ENCODE data around the gene BSN.
"Not testable (repeated sequence)": the region's sequence is repeated elsewhere in the genome, so short reads cannot be mapped to it uniquely, and the experiment has no call there.

BSN gene

DNA sequence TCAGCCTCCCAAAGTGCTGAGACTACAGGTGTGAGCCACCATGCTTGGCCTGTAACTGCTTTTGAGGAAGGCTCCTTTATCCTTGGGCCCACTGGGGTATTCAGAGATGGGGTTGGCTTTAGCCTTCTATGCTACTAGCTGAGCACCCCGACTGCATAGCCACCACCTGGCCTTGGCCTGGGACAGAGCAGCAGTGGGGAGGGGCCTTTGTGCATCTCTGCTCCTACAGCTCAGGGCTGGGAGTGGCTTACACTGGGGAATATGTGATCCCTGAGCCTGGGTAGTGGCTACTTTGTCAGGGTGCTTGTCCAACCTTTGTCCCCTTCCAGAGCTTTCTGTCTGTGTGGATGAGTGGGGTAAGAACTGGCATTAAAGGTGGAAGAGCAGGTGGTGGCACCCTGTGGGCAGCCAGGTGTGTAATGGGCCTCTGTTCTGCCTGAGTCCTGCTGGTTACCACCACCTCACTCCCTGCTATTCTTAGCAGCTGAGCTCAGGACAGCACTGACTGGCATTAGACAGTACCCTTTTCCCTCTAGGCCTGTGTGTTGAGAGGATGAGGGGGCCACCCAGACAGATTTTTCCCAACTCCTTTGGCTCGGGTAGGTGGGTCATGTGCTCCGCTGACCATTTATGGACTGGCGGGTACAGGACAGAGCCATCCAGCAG is 141.2 kb downstream of the BSN start:
- H3K36me3 ChIP-seq (ENCODE audit: control insufficient read depth in 2 of 2, insufficient read depth in 2 of 2, low read length in 2 of 2); H3K27ac ChIP-seq (ENCODE audit: low read length); H3K27me3 ChIP-seq (ENCODE audit: control insufficient read depth in 1 of 2, insufficient read depth in 2 of 2, low read length in 2 of 2); H3K9me3 ChIP-seq (ENCODE audit: control insufficient read depth in 2 of 2, low read length in 2 of 2); H3K4me3 ChIP-seq (ENCODE audit: low read length in 2 of 2); H3K4me1 ChIP-seq (ENCODE audit: control insufficient read depth, insufficient read depth, low read length); H3K9ac ChIP-seq (ENCODE audit: low read length in 2 of 2): not testable (repeated sequence)

DNA sequence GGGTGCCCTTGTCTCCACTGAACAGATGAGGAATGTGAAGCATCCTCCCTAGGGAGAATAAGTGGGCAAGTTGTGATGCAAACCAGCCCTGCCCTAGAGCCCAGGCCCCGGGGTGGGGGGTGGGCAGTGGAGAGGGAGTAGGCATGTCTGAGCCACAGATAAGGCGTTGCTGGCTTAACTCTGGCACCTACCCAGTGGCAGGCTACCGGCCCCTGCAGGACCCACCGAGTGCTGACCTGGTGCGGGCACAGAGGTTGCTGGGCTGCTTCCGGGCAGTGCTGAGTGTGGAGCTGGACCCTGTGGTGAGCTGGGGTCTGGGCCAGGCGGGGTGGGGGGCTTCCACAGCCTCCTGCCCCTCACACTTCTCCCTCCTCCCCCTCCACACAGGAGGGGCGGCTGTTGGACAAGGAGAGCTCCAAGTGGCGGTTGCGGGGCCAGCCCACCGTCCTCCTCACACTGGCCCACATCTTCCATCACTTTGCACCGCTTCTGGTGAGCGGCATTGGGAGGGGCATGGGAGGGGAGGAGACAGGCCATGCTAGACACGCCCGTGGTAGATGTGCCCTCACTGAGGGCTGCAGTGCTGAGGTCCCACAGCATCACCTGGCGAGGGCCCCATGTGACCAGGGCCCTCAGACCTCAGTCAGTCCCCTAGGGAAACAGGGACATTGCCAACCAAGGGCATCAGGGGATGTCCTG is 145.2 kb downstream of the BSN start:
- H3K36me3 ChIP-seq (ENCODE audit: control insufficient read depth in 2 of 2, insufficient read depth in 2 of 2, low read length in 2 of 2), result peaks cover 8 to 18% of the 10 kb centered on the region in 2 donors
- H3K27ac ChIP-seq (ENCODE audit: low read length), result no peak overlapping the region
- H3K27me3 ChIP-seq (ENCODE audit: control insufficient read depth in 1 of 2, insufficient read depth in 2 of 2, low read length in 2 of 2), result no peaks in the 10 kb centered on the region
- no peaks in the 10 kb centered on the region for H3K4me1 ChIP-seq (ENCODE audit: control insufficient read depth, insufficient read depth, low read length)
- H3K9me3 ChIP-seq (ENCODE audit: control insufficient read depth in 2 of 2, low read length in 2 of 2), result no peaks in the 10 kb centered on the region
- H3K4me3 ChIP-seq (ENCODE audit: low read length in 2 of 2), result no peak overlapping the region
- no peak overlapping the region for H3K9ac ChIP-seq (ENCODE audit: low read length in 2 of 2)

DNA sequence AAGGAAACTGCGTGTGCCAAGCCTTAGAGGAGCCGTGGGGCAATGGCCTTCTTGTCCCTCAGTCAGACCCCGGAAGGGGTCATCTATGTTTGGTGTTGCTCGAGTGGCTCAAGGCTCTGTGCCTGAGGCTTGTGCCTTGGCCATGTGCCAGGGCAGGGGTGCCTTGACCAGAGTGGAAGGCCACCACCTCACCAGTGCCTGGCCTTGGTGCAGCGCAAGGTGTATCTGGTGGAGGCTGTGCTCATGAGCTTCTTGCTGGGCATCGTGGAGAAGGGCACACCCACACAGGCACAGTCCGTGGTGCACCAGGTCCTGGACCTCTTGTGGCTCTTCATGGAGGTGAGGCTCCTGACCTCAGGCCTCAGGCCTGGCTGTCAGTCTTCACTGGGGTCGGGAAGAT is 145.7 kb downstream of the BSN start:
- Histone ChIP-seq H3K9ac (ENCODE audit: low read length in 2 of 2) (no peak overlapping the region), H3K27me3 (ENCODE audit: control insufficient read depth in 1 of 2, insufficient read depth in 2 of 2, low read length in 2 of 2) (no peaks in the 10 kb centered on the region), H3K36me3 (ENCODE audit: control insufficient read depth in 2 of 2, insufficient read depth in 2 of 2, low read length in 2 of 2) (peaks cover 8 to 18% of the 10 kb centered on the region in 2 donors), H3K27ac (ENCODE audit: low read length) (no peak overlapping the region), H3K4me1 (ENCODE audit: control insufficient read depth, insufficient read depth, low read length) (no peaks in the 10 kb centered on the region), H3K9me3 (ENCODE audit: control insufficient read depth in 2 of 2, low read length in 2 of 2) (no peaks in the 10 kb centered on the region), H3K4me3 (ENCODE audit: low read length in 2 of 2) (no peak overlapping the region)

DNA sequence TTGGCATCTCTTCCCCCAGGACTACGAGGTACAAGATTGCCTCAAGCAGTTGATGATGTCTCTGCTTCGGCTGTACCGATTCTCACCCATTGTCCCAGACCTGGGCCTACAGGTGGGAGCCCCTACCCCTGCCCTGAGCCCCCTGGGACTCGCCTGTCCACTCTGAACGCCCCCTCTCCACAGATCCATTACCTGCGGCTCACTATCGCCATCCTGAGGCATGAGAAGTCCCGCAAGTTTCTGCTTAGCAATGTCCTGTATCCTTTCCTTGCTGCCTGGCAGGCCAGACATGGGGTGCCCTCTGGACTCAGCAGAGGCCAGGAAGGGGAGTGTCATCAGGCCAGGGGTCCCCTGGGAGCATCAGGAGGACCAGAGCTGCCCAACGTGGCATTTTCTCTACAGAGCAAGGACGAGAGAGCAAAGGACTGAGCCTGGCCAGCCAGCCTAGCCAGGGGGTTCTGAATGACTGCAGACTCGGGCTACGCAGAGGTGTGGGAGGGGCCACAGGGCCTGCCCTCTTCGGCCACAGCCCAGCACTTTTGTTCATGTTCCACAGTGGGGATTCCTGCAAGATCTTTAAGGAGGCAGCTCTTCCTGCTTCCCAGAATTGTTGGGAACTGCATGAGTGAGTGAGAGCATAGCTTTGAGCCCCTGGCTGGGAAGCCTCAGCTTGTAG is 146.3 kb downstream of the BSN start:
- H3K4me3 ChIP-seq (ENCODE audit: low read length in 2 of 2), result no peak overlapping the region
- H3K4me1 ChIP-seq (ENCODE audit: control insufficient read depth, insufficient read depth, low read length), result no peaks in the 10 kb centered on the region
- H3K9me3 ChIP-seq (ENCODE audit: control insufficient read depth in 2 of 2, low read length in 2 of 2), result no peaks in the 10 kb centered on the region
- H3K27me3 ChIP-seq (ENCODE audit: control insufficient read depth in 1 of 2, insufficient read depth in 2 of 2, low read length in 2 of 2), result no peaks in the 10 kb centered on the region
- no peak overlapping the region for H3K9ac ChIP-seq (ENCODE audit: low read length in 2 of 2)
- H3K27ac ChIP-seq (ENCODE audit: low read length), result no peak overlapping the region
- peaks cover 8 to 19% of the 10 kb centered on the region in 2 donors for H3K36me3 ChIP-seq (ENCODE audit: control insufficient read depth in 2 of 2, insufficient read depth in 2 of 2, low read length in 2 of 2)

DNA sequence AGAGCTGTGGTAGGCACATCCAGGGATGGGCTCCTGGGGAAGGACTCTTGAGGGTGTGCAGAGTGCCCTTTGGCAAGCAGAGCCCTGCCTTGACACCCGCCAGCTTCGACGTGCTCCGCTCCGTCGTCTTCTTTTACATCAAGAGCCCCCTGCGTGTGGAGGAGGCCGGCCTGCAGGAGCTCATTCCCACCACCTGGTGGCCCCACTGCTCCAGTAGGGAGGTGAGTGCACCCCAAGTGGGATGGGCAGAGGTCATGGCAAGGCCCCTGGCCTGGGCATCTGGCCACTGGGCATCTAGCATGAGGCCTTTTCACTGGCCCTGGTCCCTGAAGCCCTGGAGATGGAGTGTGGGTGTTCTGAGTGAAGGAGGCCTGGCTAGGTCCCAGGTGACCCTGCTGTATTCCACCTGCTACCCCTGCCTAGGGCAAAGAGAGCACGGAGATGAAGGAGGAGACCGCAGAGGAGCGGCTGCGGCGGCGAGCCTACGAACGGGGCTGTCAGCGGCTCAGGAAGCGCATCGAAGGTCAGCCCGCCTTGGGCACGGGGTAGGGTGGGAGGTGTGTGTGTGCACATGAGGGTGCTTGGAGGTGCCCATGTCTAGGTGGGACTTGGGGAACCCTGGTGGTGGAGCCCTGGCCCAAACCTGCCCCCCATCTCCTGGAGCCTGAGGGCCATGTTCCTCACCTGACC is 147.3 kb downstream of the BSN start:
- H3K36me3 ChIP-seq (ENCODE audit: control insufficient read depth in 2 of 2, insufficient read depth in 2 of 2, low read length in 2 of 2), result peaks cover 8 to 22% of the 10 kb centered on the region in 2 donors

DNA sequence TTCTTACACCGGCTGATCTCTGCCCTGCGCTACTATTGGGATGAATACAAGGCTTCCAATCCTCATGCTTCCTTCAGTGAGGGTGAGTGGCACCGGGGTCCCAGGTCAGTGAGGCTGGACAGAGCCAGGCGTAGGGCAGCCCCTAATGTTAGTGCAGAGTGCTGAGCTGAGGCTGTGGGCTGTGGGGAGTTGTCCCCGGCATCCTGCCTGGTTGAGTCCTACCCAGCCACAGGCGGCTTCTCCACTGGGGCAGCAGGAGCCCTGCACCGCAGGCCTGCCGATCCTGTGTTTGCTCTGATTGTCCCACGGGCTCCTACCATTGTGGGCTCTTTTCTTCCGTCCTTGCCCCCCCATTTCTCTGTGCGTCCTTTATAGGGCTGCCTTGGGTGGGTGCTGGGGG is 148.4 kb downstream of the BSN start:
- Histone ChIP-seq H3K36me3 (ENCODE audit: control insufficient read depth in 2 of 2, insufficient read depth in 2 of 2, low read length in 2 of 2) (peaks cover 5 to 24% of the 10 kb centered on the region in 2 donors), H3K9me3 (ENCODE audit: control insufficient read depth in 2 of 2, low read length in 2 of 2) (no peaks in the 10 kb centered on the region), H3K27ac (ENCODE audit: low read length) (no peak overlapping the region), H3K4me1 (ENCODE audit: control insufficient read depth, insufficient read depth, low read length) (no peaks in the 10 kb centered on the region), H3K4me3 (ENCODE audit: low read length in 2 of 2) (no peak overlapping the region), H3K9ac (ENCODE audit: low read length in 2 of 2) (no peak overlapping the region), H3K27me3 (ENCODE audit: control insufficient read depth in 1 of 2, insufficient read depth in 2 of 2, low read length in 2 of 2) (no peaks in the 10 kb centered on the region)

More for the DNA sequence above, 147.3 kb downstream of the BSN start:
- H3K27me3 ChIP-seq (ENCODE audit: control insufficient read depth in 1 of 2, insufficient read depth in 2 of 2, low read length in 2 of 2), result no peaks in the 10 kb centered on the region
- no peaks in the 10 kb centered on the region for H3K9me3 ChIP-seq (ENCODE audit: control insufficient read depth in 2 of 2, low read length in 2 of 2)
- no peak overlapping the region for H3K4me3 ChIP-seq (ENCODE audit: low read length in 2 of 2)
- H3K4me1 ChIP-seq (ENCODE audit: control insufficient read depth, insufficient read depth, low read length), result no peaks in the 10 kb centered on the region
- H3K27ac ChIP-seq (ENCODE audit: low read length), result no peak overlapping the region
- H3K9ac ChIP-seq (ENCODE audit: low read length in 2 of 2), result no peak overlapping the region

DNA sequence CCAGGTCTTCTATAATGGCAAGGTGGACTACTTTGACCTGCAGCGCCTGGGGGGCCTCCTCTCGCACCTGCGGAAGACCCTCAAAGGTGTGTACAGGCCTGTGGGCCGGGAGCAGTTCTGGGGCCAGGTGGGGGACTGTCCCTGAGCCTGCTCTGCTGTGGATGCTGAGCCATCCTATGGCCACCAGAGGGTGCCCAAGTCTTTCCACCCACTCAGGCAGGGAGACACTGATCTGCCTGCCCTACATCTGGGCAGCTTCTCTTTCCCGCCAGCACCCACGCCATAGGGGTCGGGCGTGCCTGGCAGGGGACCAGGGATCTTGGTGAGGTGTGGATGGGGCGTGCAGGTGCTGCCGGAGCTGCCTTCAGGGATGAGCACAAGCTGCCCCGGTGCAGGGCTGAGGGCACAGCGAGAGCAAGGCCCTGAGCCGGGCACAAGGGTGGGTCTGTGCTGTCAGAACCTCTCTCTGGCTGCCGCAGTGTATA is 149.2 kb downstream of the BSN start:
- Histone ChIP-seq H3K9ac (ENCODE audit: low read length in 2 of 2) (no peak overlapping the region), H3K27ac (ENCODE audit: low read length) (no peak overlapping the region), H3K36me3 (ENCODE audit: control insufficient read depth in 2 of 2, insufficient read depth in 2 of 2, low read length in 2 of 2) (peaks cover 7 to 18% of the 10 kb centered on the region in 2 donors), H3K27me3 (ENCODE audit: control insufficient read depth in 1 of 2, insufficient read depth in 2 of 2, low read length in 2 of 2) (no peaks in the 10 kb centered on the region), H3K4me1 (ENCODE audit: control insufficient read depth, insufficient read depth, low read length) (no peaks in the 10 kb centered on the region), H3K9me3 (ENCODE audit: control insufficient read depth in 2 of 2, low read length in 2 of 2) (no peaks in the 10 kb centered on the region), H3K4me3 (ENCODE audit: low read length in 2 of 2) (no peak overlapping the region)

DNA sequence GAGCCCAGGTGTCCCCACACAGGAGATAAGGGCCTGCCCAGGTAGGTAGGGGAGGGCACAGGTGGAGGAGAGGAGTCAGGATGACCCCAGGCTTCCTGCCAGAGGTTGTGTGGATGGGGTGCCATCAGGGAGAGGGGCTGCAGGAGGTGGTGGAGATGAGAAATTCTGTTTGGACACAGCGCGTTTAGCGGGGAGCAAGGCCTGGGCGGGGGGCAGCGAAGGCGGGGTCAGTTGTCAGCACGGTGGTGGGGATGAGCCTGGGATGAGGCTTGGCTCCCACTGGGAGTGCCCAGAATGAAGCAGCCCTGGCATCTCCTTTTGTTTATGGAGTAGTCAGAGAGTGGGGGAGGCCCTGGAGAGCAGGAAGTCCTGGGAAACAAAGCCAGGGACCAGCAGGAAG is 149.7 kb downstream of the BSN start:
- Histone ChIP-seq H3K4me1 (ENCODE audit: control insufficient read depth, insufficient read depth, low read length) (no peaks in the 10 kb centered on the region), H3K9ac (ENCODE audit: low read length in 2 of 2) (no peak overlapping the region), H3K4me3 (ENCODE audit: low read length in 2 of 2) (no peak overlapping the region), H3K27me3 (ENCODE audit: control insufficient read depth in 1 of 2, insufficient read depth in 2 of 2, low read length in 2 of 2) (no peaks in the 10 kb centered on the region), H3K9me3 (ENCODE audit: control insufficient read depth in 2 of 2, low read length in 2 of 2) (no peaks in the 10 kb centered on the region), H3K36me3 (ENCODE audit: control insufficient read depth in 2 of 2, insufficient read depth in 2 of 2, low read length in 2 of 2) (peaks cover 7 to 18% of the 10 kb centered on the region in 2 donors), H3K27ac (ENCODE audit: low read length) (no peak overlapping the region)

DNA sequence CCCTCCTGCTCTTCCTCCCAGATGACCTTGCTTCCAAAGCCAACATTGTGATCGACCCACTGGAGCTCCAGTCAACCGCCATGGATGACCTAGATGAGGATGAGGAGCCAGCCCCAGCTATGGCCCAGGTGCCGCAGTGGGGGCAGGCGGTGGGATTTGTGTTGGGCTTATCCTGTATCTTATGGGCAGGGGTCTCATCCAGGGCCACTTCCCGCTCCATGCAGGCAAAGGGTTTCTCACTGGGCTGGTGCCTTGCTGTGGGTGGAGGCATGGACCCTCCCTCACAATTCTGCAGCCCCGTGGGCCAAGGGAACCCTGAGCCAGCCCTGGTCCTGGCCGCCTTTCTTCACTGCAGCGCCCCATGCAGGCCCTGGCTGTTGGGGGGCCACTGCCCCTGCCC is 150.4 kb downstream of the BSN start:
- Histone ChIP-seq H3K9me3 (ENCODE audit: control insufficient read depth in 2 of 2, low read length in 2 of 2) (no peaks in the 10 kb centered on the region), H3K27ac (ENCODE audit: low read length) (no peak overlapping the region), H3K9ac (ENCODE audit: low read length in 2 of 2) (no peak overlapping the region), H3K36me3 (ENCODE audit: control insufficient read depth in 2 of 2, insufficient read depth in 2 of 2, low read length in 2 of 2) (peaks cover 7 to 18% of the 10 kb centered on the region in 2 donors), H3K4me1 (ENCODE audit: control insufficient read depth, insufficient read depth, low read length) (no peaks in the 10 kb centered on the region), H3K4me3 (ENCODE audit: low read length in 2 of 2) (no peak overlapping the region), H3K27me3 (ENCODE audit: control insufficient read depth in 1 of 2, insufficient read depth in 2 of 2, low read length in 2 of 2) (no peaks in the 10 kb centered on the region)

DNA sequence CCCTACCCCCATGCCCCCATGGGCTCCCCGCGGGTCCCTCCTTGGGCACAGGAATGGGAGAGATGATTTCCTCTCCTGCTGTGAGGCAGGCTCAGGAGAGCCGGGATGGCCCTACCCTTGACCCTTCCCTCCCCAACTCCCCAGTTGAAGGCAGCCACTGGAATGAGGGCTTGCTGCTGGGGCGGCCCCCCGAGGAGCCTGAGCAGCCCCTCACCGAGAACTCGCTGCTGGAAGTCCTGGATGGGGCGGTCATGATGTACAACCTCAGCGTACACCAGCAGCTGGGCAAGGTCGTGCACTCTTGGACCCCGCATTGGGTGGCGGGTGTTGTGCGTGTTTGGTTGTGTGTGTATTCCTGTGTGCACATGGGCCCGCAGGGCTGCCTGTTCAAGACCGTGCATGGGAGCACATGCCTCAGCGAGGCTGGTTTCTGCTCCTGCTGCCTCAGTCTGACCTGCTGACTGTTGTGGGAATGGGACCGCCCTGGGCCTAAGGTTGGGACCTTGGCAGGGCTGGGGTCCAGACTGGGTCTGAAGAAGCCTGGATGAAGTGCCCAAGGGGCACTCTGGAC is 151.2 kb downstream of the BSN start:
- Histone ChIP-seq H3K36me3 (ENCODE audit: control insufficient read depth in 2 of 2, insufficient read depth in 2 of 2, low read length in 2 of 2) (peaks cover 4 to 15% of the 10 kb centered on the region in 2 donors), H3K27me3 (ENCODE audit: control insufficient read depth in 1 of 2, insufficient read depth in 2 of 2, low read length in 2 of 2) (no peaks in the 10 kb centered on the region), H3K9me3 (ENCODE audit: control insufficient read depth in 2 of 2, low read length in 2 of 2) (no peaks in the 10 kb centered on the region), H3K27ac (ENCODE audit: low read length) (no peak overlapping the region), H3K4me1 (ENCODE audit: control insufficient read depth, insufficient read depth, low read length) (no peaks in the 10 kb centered on the region), H3K9ac (ENCODE audit: low read length in 2 of 2) (no peak overlapping the region), H3K4me3 (ENCODE audit: low read length in 2 of 2) (no peak overlapping the region)
